HepG2 (cell line): ENCODE data around the gene ARHGAP15. TPM values are rescaled to one million over a fixed set of nuclear protein-coding genes. Genes with fewer than 3 reads are reported as not detected.

Experiments used
- KLF15 ChIP-seq: sonication (generic); formaldehyde crosslinking; IDR thresholded peaks from 2 replicates; pipeline ENCODE4 v1.8.1; 2023; ENCODE audit warnings: borderline replicate concordance, mild to moderate bottlenecking, inconsistent platforms, missing genetic modification reagents, mixed read lengths
- NKX3-1 ChIP-seq: sonication (generic); formaldehyde crosslinking; IDR thresholded peaks from 2 replicates; pipeline ENCODE4 v1.5.0; 2020; ENCODE audit warnings: missing genetic modification reagents
- SNAI1 ChIP-seq: sonication (generic); formaldehyde crosslinking; IDR thresholded peaks from 2 replicates; pipeline ENCODE4 v1.5.0; 2020; ENCODE audit warnings: mild to moderate bottlenecking, missing genetic modification reagents, borderline replicate concordance
- ZNF607 ChIP-seq: sonication (generic); formaldehyde crosslinking; IDR thresholded peaks from 2 replicates; pipeline ENCODE4 v1.5.1; 2020; ENCODE audit warnings: missing genetic modification reagents, mild to moderate bottlenecking, borderline replicate concordance
- ZNF773 ChIP-seq: sonication (generic); formaldehyde crosslinking; IDR thresholded peaks from 2 replicates; pipeline ENCODE4 v1.4.0; 2020; ENCODE audit warnings: missing genetic modification reagents, borderline replicate concordance
- polyA plus RNA-seq, 8 experiments: library from polyadenylated mRNA; depleted of rRNA in 3 of 8; stranded (reverse) in 7 of 8; unstranded in 1 of 8; fragments of >200 nt; fragmentation: Illumina TruSeq in 4 of 8; extraction: Trizol in 4 of 8; gene quantifications; 2 replicates each; pipeline versions ENCODE4 v1.2.1 to v1.2.3, GENCODE V29; 2011 to 2016; ENCODE audit warnings: low read depth in 4 of 8, missing spikeins in 1 of 8, mixed read lengths in 1 of 8; ENCODE audit not compliant: insufficient read depth in 1 of 8
- total RNA-seq, 5 experiments: library from RNA; depleted of rRNA; stranded (reverse); fragments of >200 nt; fragmentation: Illumina TruSeq; extraction: Trizol; gene quantifications; 2 replicates each; pipeline ENCODE4 v1.2.3, GENCODE V29; 2016; ENCODE audit warnings: low read depth in 1 of 5
- TF ChIP-seq, protein P1 (sequence below), 2 experiments: sonication (generic) in 1 of 2; formaldehyde crosslinking in 1 of 2; IDR thresholded peaks; 2 replicates each; pipeline versions ENCODE4 v1.6.1 to v1.9.0; 2014 to 2022; ENCODE audit warnings: antibody characterized with exemption in 1 of 2, borderline replicate concordance in 1 of 2, inconsistent platforms in 1 of 2, low read depth in 1 of 2, missing genetic modification reagents in 1 of 2
- TF ChIP-seq, protein P2 (sequence below): sonication (generic); formaldehyde crosslinking; IDR thresholded peaks from 2 replicates; pipeline ENCODE4 v1.8.0; 2022; ENCODE audit warnings: low read depth, missing genetic modification reagents

The ARHGAP15 gene
- total and polyA plus RNA-seq, 2 of the 13 experiments (the other 11 are each of a cell fraction or from before 2014, with no cell fraction given): 0.04 TPM; not detected in 1

GRCh38 chr2:143486976-143487375, 357.8 kb downstream of the ARHGAP15 start (continued):
- TF ChIP-seq, protein P1, sequence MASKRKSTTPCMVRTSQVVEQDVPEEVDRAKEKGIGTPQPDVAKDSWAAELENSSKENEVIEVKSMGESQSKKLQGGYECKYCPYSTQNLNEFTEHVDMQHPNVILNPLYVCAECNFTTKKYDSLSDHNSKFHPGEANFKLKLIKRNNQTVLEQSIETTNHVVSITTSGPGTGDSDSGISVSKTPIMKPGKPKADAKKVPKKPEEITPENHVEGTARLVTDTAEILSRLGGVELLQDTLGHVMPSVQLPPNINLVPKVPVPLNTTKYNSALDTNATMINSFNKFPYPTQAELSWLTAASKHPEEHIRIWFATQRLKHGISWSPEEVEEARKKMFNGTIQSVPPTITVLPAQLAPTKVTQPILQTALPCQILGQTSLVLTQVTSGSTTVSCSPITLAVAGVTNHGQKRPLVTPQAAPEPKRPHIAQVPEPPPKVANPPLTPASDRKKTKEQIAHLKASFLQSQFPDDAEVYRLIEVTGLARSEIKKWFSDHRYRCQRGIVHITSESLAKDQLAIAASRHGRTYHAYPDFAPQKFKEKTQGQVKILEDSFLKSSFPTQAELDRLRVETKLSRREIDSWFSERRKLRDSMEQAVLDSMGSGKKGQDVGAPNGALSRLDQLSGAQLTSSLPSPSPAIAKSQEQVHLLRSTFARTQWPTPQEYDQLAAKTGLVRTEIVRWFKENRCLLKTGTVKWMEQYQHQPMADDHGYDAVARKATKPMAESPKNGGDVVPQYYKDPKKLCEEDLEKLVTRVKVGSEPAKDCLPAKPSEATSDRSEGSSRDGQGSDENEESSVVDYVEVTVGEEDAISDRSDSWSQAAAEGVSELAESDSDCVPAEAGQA (IDR thresholded peaks at IDR 0.05; ENCODE audit: low read depth): no peak
- TF ChIP-seq, protein P1 (CRISPR knock-in tag; IDR thresholded peaks at IDR 0.05; ENCODE audit: borderline replicate concordance): no peak
- TF ChIP-seq KLF15 (CRISPR knock-in tag) (no peak), ZNF773 (CRISPR knock-in tag) (no peak), NKX3-1 (CRISPR knock-in tag) (no peak), ZNF607 (CRISPR knock-in tag) (no peak), SNAI1 (CRISPR knock-in tag) (no peak)
- TF ChIP-seq, protein P2, sequence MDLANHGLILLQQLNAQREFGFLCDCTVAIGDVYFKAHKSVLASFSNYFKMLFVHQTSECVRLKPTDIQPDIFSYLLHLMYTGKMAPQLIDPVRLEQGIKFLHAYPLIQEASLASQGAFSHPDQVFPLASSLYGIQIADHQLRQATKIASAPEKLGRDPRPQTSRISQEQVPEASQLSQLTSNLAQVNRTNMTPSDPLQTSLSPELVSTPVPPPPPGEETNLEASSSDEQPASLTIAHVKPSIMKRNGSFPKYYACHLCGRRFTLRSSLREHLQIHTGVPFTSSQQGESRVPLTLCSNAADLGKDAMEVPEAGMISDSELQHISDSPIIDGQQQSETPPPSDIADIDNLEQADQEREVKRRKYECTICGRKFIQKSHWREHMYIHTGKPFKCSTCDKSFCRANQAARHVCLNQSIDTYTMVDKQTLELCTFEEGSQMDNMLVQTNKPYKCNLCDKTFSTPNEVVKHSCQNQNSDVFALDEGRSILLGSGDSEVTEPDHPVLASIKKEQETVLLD (CRISPR knock-in tag): no peak
